GM12878 (cell line): ENCODE data around the gene PPP5C. TPM values are rescaled to one million over a fixed set of nuclear protein-coding genes. Genes with fewer than 3 reads are reported as not detected.
A peak's percentile ranks its signal among the peaks of the same experiment; 100 is the strongest.

ENCODE experiments used
- ATAC-seq: fragments of 200-7000 bp; cut with Tn5 transposase; 3 replicates; pipeline ENCODE4 v1.9.1; 2020; ENCODE audit warnings: mild to moderate bottlenecking, moderate library complexity
- BruUV-seq: library from RNA; stranded (reverse); fragments of 400-500 nt; replicated peaks from 2 replicates; lab custom pipeline; 2021; lab: Mats Ljungman, UMichigan
- CTCF ChIA-PET: fragments of 300-600 bp; sonication (Branson Sonifier 250); formaldehyde crosslinking; extraction: SDS; loops from one replicate; lab custom pipeline; 2021; ENCODE audit warnings: inconsistent platforms; lab: Yijun Ruan, JAX
- POLR2A ChIA-PET: fragments of 350-600 bp; formaldehyde crosslinking; extraction: SDS; loops from one replicate; lab custom pipeline; 2021; ENCODE audit warnings: inconsistent platforms; lab: Charles Lee
- RAD21 ChIA-PET: fragments of 300-600 bp; sonication (Branson Sonifier 250); formaldehyde crosslinking; loops from one replicate; lab custom pipeline; 2023; ENCODE audit warnings: antibody characterized with exemption; ENCODE audit not compliant: unreplicated experiment; lab: Charles Lee
- SMC1A ChIA-PET: fragments of 300-600 bp; sonication (Branson Sonifier 250); formaldehyde crosslinking; loops from one replicate; lab custom pipeline; 2023; ENCODE audit not compliant: unreplicated experiment, uncharacterized antibody; lab: Charles Lee
- DNase-seq: peaks from one replicate; pipeline ENCODE4 v3.0.0-alpha.2; 2011; ENCODE audit warnings: low read depth, low spot score
- FAIRE-seq: peaks from 3 replicates; lab custom pipeline; 2011; peaks lifted over from hg19 to GRCh38; lab: Jason Lieb, UNC
- H2AFZ ChIP-seq: 2 replicates; pipeline ENCODE4 v1.6.0; 2011; ENCODE audit warnings: low read depth, low read length, control low read depth; ENCODE audit not compliant: control insufficient read depth
- H3K27ac ChIP-seq: 2 replicates; pipeline ENCODE4 v1.5.1; 2011; ENCODE audit warnings: control low read depth; ENCODE audit not compliant: control insufficient read depth, insufficient read depth
- H3K27me3 ChIP-seq, 2 experiments: replicated peaks in 1 of 2; 2 replicates each; pipeline versions ENCODE4 v1.6.0 to v1.6.1; 2011; ENCODE audit warnings: low read length in 1 of 2; ENCODE audit not compliant: control insufficient read depth in 2 of 2, insufficient read depth in 2 of 2
- H3K36me3 ChIP-seq, 2 experiments: 2 replicates each; pipeline ENCODE4 v1.5.1; 2011; ENCODE audit warnings: low read length in 1 of 2; ENCODE audit not compliant: control insufficient read depth in 2 of 2, insufficient read depth in 2 of 2
- H3K4me1 ChIP-seq: 2 replicates; pipeline ENCODE4 v1.6.1; 2011; ENCODE audit warnings: mild to moderate bottlenecking, low read length, moderate library complexity, mixed read lengths; ENCODE audit not compliant: control insufficient read depth, insufficient read depth
- H3K4me2 ChIP-seq: 2 replicates; pipeline ENCODE4 v1.6.0; 2011; ENCODE audit warnings: control low read depth; ENCODE audit not compliant: control insufficient read depth, insufficient read depth
- H3K4me3 ChIP-seq: fragments of 200-600 bp; sonication (generic); 2 replicates; pipeline ENCODE4 v1.5.1; 2016
- H3K79me2 ChIP-seq: 2 replicates; pipeline ENCODE4 v1.6.0; 2011; ENCODE audit warnings: low read length; ENCODE audit not compliant: control insufficient read depth, insufficient read depth
- H3K9ac ChIP-seq: 2 replicates; pipeline ENCODE4 v1.8.0; 2011; ENCODE audit warnings: low read length, control low read depth, mixed read lengths; ENCODE audit not compliant: control insufficient read depth, insufficient read depth
- H3K9me3 ChIP-seq: replicated peaks from 3 replicates; pipeline ENCODE4 v1.5.1; 2011; ENCODE audit warnings: mild to moderate bottlenecking, low read length; ENCODE audit not compliant: control insufficient read depth, insufficient read depth
- H4K20me1 ChIP-seq: 2 replicates; pipeline ENCODE4 v1.6.0; 2011; ENCODE audit not compliant: control insufficient read depth, insufficient read depth
- BCL11A ChIP-seq: IDR thresholded peaks from 2 replicates; pipeline ENCODE4 v1.6.1; 2011; ENCODE audit warnings: low read depth, low read length
- CBFB ChIP-seq: IDR thresholded peaks from 2 replicates; pipeline ENCODE4 v1.6.1; 2016; ENCODE audit warnings: antibody characterized with exemption, low read depth
- CREB1 ChIP-seq: IDR thresholded peaks from 2 replicates; pipeline ENCODE4 v1.6.1; 2012; ENCODE audit warnings: low read depth, mild to moderate bottlenecking, inconsistent platforms
- EED ChIP-seq: sonication (generic); IDR thresholded peaks from 2 replicates; pipeline ENCODE4 v1.6.1; 2016; ENCODE audit warnings: antibody characterized with exemption, low read depth
- GATAD2B ChIP-seq: fragments of 450-650 bp; conservative IDR thresholded peaks from 2 replicates; pipeline ENCODE4 v1.6.1; 2017; ENCODE audit warnings: low read depth, mild to moderate bottlenecking, moderate library complexity
- JUNB ChIP-seq: IDR thresholded peaks from 2 replicates; pipeline ENCODE4 v1.6.1; 2016; ENCODE audit warnings: antibody characterized with exemption, mild to moderate bottlenecking
- KAT2A ChIP-seq: conservative IDR thresholded peaks from 2 replicates; pipeline ENCODE4 v1.6.1; 2011; ENCODE audit warnings: low read depth, low read length; ENCODE audit not compliant: control insufficient read depth
- MTA2 ChIP-seq: fragments of 450-650 bp; IDR thresholded peaks from 2 replicates; pipeline ENCODE4 v1.6.1; 2016; ENCODE audit warnings: low read depth, mild to moderate bottlenecking, moderate library complexity
- NR2F1 ChIP-seq: fragments of 450-650 bp; conservative IDR thresholded peaks from 2 replicates; pipeline ENCODE4 v1.6.1; 2017; ENCODE audit warnings: mild to moderate bottlenecking
- PAX8 ChIP-seq: fragments of 450-650 bp; IDR thresholded peaks from 2 replicates; pipeline ENCODE4 v1.6.1; 2017; ENCODE audit warnings: mild to moderate bottlenecking, moderate library complexity
- POU2F2 ChIP-seq: IDR thresholded peaks from 3 replicates; pipeline ENCODE4 v1.6.1; 2011; ENCODE audit warnings: low read depth, mild to moderate bottlenecking, low read length, borderline replicate concordance
- RAD51 ChIP-seq: fragments of 450-650 bp; IDR thresholded peaks from 2 replicates; pipeline ENCODE4 v1.6.1; 2016; ENCODE audit warnings: moderate library complexity, mild to moderate bottlenecking, inconsistent platforms
- RELA ChIP-seq: fragments of 450-650 bp; IDR thresholded peaks from 2 replicates; pipeline ENCODE4 v1.8.0; 2014; ENCODE audit warnings: borderline replicate concordance; ENCODE audit not compliant: partially characterized antibody
- SMC3 ChIP-seq: IDR thresholded peaks from 2 replicates; pipeline ENCODE4 v1.6.1; 2011; ENCODE audit warnings: low read length, improper control_type of control experiment, borderline replicate concordance
- ZNF207 ChIP-seq: fragments of 450-650 bp; IDR thresholded peaks from 2 replicates; pipeline ENCODE4 v1.6.1; 2014; ENCODE audit warnings: antibody characterized with exemption, mild to moderate bottlenecking, borderline replicate concordance
- WGBS: methylation state at CpG from one replicate; pipeline ENCODE4 v1.1.6; 2016; ENCODE audit warnings: low lambda C conversion rate; ENCODE audit not compliant: insufficient replicate concordance, insufficient coverage; ENCODE audit errors: missing lambda C conversion rate; 5-methylcytosine and 5-hydroxymethylcytosine counted together
- in situ Hi-C: fragments of 300-500 bp; cut with MboI; formaldehyde crosslinking; loops from 9 replicates; pipeline ENCODE4 v1.14.3; 2018; ENCODE audit warnings: mixed read lengths
- intact Hi-C: fragments of 100-400 bp; cut with micrococcal nuclease; formaldehyde crosslinking; loops from one replicate; pipeline ENCODE4 v1.14.2; 2022; ENCODE audit not compliant: unreplicated experiment
- polyA plus RNA-seq, 11 experiments: library from polyadenylated mRNA; depleted of rRNA in 4 of 11; unstranded in 6 of 11; stranded (reverse) in 5 of 11; fragments of >200 nt; fragmentation: Nextera tagmentation in 4 of 11; fragmentation: Illumina TruSeq in 1 of 11; extraction: Ambion mirVana in 4 of 11; extraction: Trizol in 1 of 11; gene quantifications; 1 replicate in 1 of 11; 2 replicates in 10 of 11; pipeline versions ENCODE4 v1.2.1 to v1.2.3, GENCODE V29; 2011 to 2016; ENCODE audit warnings: inconsistent platforms in 2 of 11, missing spikeins in 2 of 11, low read depth in 1 of 11
- total RNA-seq, 4 experiments: library from RNA; depleted of rRNA in 3 of 4; stranded (reverse); fragments of >200 nt in 3 of 4; fragmentation: Illumina TruSeq in 1 of 4; extraction: Trizol in 1 of 4; gene quantifications; 2 replicates each; pipeline versions ENCODE4 v1.2.1 to v1.2.3, GENCODE V29; 2013 to 2021
- TF ChIP-seq, protein P1 (sequence below): fragments of 450-650 bp; formaldehyde crosslinking; IDR thresholded peaks from 2 replicates; pipeline ENCODE4 v1.4.0; 2020; ENCODE audit warnings: mild to moderate bottlenecking, moderate library complexity
- TF ChIP-seq, protein P2 (sequence below): fragments of 450-650 bp; IDR thresholded peaks from 2 replicates; pipeline ENCODE4 v1.6.1; 2016; ENCODE audit warnings: mild to moderate bottlenecking
- TF ChIP-seq, protein P3 (sequence below), 3 experiments: IDR thresholded peaks in 2 of 3; conservative IDR thresholded peaks in 1 of 3; 2 replicates each; pipeline ENCODE4 v1.5.1; 2011; ENCODE audit warnings: low read depth in 3 of 3, low read length in 3 of 3, mild to moderate bottlenecking in 3 of 3, control low read depth in 2 of 3, moderate library complexity in 2 of 3, inconsistent platforms in 1 of 3, mixed read lengths in 1 of 3; ENCODE audit not compliant: control insufficient read depth in 2 of 3, insufficient read depth in 1 of 3; ENCODE audit errors: extremely low read depth in 1 of 3

The PPP5C gene
- total and polyA plus RNA-seq, 10 of the 15 experiments (the other 5 are each of a cell fraction or from before 2014, with no cell fraction given): 1.1 to 154 (median 94.5) TPM

DNA sequence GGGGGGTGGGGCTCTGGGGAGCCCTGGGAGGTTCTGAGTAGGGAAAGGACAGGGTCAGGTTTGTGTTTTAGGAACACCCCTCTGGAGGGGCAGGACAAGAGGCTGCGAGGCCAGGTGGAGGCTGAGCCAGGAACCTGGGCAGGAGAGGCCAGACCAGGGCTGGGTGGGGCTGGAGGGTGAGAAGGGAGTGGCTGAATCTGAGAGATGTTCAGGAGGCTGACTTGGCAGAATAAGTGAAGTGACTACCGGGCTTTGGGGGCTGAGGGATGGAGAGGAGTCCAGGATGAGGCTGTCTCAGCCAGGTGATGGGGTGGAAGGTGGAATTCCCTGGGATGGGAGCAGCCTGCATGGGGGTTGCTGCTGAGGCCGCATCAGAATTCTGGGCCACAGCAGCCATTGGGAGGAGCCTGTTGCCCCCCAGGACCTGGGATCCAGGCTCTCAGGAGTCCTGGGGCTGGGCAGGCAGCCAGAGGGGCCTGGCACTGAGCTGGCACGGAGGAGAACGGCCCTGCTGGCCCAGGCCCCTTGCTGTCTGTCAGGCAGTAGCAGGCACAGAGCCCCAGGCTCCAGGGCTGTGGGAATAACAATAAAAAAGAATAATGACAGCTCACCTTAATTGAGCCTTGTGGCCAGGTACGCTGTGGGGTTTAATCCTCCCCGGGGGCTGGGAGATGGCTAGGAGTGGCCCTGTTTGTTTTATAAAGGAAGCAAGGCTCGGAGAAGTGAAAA lies 3.3 kb downstream of the PPP5C start:
- ChIA-PET CTCF (interaction anchor here (0.5 kb wide), 1 partner anchor 1414 kb away, joined by 3 read pairs; no protein-coding TSS in a partner anchor), RAD21 (no interaction called here), SMC1A (interaction anchor here (1.2 kb wide), 1 partner anchor 12 kb away, joined by 3 read pairs; no protein-coding TSS in a partner anchor), POLR2A (no interaction called here)
- Histone ChIP-seq H3K27ac (peak overlapping the region; percentile 95), H3K9me3 (no peaks in the 10 kb centered on the region), H3K27me3 (no peaks in the 10 kb centered on the region), H3K4me2 (peak overlapping the region; percentile 77), H3K9ac (peak overlapping the region; percentile 81), H4K20me1 (no peaks in the 10 kb centered on the region), H3K4me3 (peak overlapping the region; percentile 59), H3K79me2 (peaks cover 66% of the 10 kb centered on the region), H2AFZ (peak overlapping the region; percentile 59), H3K36me3 (peaks cover 4 to 18% of the 10 kb centered on the region in 2 experiments; a peak in 3 of 4 replicates), H3K4me1 (peaks cover 54% of the 10 kb centered on the region)
- no TSS peak for BruUV-seq
- intact Hi-C loops (no loop called here), in situ Hi-C loops (no loop called here)
- 0% methylated on average over 8 of the region's 8 CpGs for WGBS
- DNase-seq: no peak
- peak; percentile 42 for ATAC-seq
- no peak for FAIRE-seq
- TF ChIP-seq PAX8: no peak
- TF ChIP-seq RELA: no peak
- TF ChIP-seq EED: no peak
- TF ChIP-seq MTA2: no peak
- no peak for TF ChIP-seq BCL11A
- TF ChIP-seq POU2F2: no peak
- 0 out of 2 replicates have a peak, but pooled peaks have one; percentile 5 for TF ChIP-seq ZNF207
- TF ChIP-seq, protein P1, sequence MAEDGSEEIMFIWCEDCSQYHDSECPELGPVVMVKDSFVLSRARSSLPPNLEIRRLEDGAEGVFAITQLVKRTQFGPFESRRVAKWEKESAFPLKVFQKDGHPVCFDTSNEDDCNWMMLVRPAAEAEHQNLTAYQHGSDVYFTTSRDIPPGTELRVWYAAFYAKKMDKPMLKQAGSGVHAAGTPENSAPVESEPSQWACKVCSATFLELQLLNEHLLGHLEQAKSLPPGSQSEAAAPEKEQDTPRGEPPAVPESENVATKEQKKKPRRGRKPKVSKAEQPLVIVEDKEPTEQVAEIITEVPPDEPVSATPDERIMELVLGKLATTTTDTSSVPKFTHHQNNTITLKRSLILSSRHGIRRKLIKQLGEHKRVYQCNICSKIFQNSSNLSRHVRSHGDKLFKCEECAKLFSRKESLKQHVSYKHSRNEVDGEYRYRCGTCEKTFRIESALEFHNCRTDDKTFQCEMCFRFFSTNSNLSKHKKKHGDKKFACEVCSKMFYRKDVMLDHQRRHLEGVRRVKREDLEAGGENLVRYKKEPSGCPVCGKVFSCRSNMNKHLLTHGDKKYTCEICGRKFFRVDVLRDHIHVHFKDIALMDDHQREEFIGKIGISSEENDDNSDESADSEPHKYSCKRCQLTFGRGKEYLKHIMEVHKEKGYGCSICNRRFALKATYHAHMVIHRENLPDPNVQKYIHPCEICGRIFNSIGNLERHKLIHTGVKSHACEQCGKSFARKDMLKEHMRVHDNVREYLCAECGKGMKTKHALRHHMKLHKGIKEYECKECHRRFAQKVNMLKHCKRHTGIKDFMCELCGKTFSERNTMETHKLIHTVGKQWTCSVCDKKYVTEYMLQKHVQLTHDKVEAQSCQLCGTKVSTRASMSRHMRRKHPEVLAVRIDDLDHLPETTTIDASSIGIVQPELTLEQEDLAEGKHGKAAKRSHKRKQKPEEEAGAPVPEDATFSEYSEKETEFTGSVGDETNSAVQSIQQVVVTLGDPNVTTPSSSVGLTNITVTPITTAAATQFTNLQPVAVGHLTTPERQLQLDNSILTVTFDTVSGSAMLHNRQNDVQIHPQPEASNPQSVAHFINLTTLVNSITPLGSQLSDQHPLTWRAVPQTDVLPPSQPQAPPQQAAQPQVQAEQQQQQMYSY (CRISPR knock-in tag): no peak
- no peak for TF ChIP-seq RAD51
- TF ChIP-seq, protein P2, sequence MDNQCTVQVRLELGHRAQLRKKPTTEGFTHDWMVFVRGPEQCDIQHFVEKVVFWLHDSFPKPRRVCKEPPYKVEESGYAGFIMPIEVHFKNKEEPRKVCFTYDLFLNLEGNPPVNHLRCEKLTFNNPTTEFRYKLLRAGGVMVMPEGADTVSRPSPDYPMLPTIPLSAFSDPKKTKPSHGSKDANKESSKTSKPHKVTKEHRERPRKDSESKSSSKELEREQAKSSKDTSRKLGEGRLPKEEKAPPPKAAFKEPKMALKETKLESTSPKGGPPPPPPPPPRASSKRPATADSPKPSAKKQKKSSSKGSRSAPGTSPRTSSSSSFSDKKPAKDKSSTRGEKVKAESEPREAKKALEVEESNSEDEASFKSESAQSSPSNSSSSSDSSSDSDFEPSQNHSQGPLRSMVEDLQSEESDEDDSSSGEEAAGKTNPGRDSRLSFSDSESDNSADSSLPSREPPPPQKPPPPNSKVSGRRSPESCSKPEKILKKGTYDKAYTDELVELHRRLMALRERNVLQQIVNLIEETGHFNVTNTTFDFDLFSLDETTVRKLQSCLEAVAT: 0 out of 2 replicates have a peak, but pooled peaks have one; percentile 38
- TF ChIP-seq GATAD2B: no peak
- TF ChIP-seq KAT2A: no peak
- TF ChIP-seq SMC3: no peak
- no peak for TF ChIP-seq CBFB
- peak; percentile 46; the same call in 1 of the 2 replicates for TF ChIP-seq NR2F1
- no peak for TF ChIP-seq CREB1
- TF ChIP-seq, protein P3, sequence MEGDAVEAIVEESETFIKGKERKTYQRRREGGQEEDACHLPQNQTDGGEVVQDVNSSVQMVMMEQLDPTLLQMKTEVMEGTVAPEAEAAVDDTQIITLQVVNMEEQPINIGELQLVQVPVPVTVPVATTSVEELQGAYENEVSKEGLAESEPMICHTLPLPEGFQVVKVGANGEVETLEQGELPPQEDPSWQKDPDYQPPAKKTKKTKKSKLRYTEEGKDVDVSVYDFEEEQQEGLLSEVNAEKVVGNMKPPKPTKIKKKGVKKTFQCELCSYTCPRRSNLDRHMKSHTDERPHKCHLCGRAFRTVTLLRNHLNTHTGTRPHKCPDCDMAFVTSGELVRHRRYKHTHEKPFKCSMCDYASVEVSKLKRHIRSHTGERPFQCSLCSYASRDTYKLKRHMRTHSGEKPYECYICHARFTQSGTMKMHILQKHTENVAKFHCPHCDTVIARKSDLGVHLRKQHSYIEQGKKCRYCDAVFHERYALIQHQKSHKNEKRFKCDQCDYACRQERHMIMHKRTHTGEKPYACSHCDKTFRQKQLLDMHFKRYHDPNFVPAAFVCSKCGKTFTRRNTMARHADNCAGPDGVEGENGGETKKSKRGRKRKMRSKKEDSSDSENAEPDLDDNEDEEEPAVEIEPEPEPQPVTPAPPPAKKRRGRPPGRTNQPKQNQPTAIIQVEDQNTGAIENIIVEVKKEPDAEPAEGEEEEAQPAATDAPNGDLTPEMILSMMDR (IDR thresholded peaks at IDR 0.05 in 2 of 3, conservative IDR thresholded peaks at IDR 0.05 in 1 of 3; ENCODE audit: control insufficient read depth in 2 of 3, extremely low read depth in 1 of 3, insufficient read depth in 1 of 3, low read depth in 3 of 3, low read length in 3 of 3): no peak
- TF ChIP-seq JUNB: no peak
